HepG2 (cell line): ENCODE results near the gene ABCB8.

ENCODE experiments used
- PHF5A ChIP-seq: IDR thresholded peaks from one replicate; pipeline ENCODE4 v1.6.1; 2018; ENCODE audit warnings: low read depth, missing genetic modification reagents; ENCODE audit not compliant: unreplicated experiment
- TF ChIP-seq, protein P1 (sequence below): sonication (generic); formaldehyde crosslinking; IDR thresholded peaks from 2 replicates; pipeline ENCODE4 v1.5.0; 2020; ENCODE audit warnings: mild to moderate bottlenecking, missing genetic modification reagents, moderate library complexity

DNA sequence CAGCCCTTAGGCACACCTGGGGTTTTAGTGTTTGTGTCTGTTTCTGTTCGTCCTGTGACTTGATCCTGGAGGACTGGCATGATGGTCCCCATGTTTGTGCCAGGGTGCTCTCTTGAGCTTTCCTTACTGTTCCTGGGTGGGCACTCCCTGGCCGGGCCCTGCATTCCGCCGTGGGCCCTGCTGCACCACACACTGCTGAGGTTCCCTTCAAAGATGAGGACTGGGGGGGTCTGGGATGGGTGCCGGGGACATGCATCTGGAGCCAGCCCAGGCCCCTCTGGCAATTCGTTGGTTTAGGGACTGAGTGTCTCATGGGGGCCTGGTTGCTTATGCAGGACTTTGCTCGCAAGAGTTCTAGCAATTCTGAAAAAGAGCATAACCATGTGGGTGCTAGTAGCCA lies 62.8 kb downstream of the ABCB8 start:
- TF ChIP-seq PHF5A (CRISPR knock-in tag): no peak
- TF ChIP-seq, protein P1, sequence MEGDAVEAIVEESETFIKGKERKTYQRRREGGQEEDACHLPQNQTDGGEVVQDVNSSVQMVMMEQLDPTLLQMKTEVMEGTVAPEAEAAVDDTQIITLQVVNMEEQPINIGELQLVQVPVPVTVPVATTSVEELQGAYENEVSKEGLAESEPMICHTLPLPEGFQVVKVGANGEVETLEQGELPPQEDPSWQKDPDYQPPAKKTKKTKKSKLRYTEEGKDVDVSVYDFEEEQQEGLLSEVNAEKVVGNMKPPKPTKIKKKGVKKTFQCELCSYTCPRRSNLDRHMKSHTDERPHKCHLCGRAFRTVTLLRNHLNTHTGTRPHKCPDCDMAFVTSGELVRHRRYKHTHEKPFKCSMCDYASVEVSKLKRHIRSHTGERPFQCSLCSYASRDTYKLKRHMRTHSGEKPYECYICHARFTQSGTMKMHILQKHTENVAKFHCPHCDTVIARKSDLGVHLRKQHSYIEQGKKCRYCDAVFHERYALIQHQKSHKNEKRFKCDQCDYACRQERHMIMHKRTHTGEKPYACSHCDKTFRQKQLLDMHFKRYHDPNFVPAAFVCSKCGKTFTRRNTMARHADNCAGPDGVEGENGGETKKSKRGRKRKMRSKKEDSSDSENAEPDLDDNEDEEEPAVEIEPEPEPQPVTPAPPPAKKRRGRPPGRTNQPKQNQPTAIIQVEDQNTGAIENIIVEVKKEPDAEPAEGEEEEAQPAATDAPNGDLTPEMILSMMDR (CRISPR knock-in tag): no peak
